Hepatocyte (in vitro differentiated cells): ENCODE measurements around the gene TMPRSS9.

Experiments used
- CTCF ChIP-seq: fragments of 200-600 bp; sonication (generic); IDR thresholded peaks from 2 replicates; pipeline ENCODE4 v1.5.1; 2016; ENCODE audit warnings: antibody characterized with exemption, mild to moderate bottlenecking; ENCODE audit not compliant: poor library complexity
- EZH2 ChIP-seq: fragments of 200-600 bp; sonication (generic); IDR thresholded peaks from 2 replicates; pipeline ENCODE4 v1.6.1; 2016; ENCODE audit warnings: antibody characterized with exemption, mild to moderate bottlenecking, borderline replicate concordance
- EZH2phosphoT487 ChIP-seq: fragments of 200-600 bp; sonication (generic); IDR thresholded peaks from one replicate; pipeline ENCODE4 v1.6.1; 2018; ENCODE audit warnings: antibody characterized with exemption, mild to moderate bottlenecking, low read depth, moderate library complexity; ENCODE audit not compliant: unreplicated experiment, severe bottlenecking

- TF ChIP-seq CTCF (no peak), EZH2 (no peak), EZH2phosphoT487 (no peak)
Measured at GRCh38 chr19:2327773-2328400, 32.2 kb upstream of the TMPRSS9 start.
